Mucosa of descending colon (tissue), 3 donors: ENCODE data around the gene KRTAP21-2. TPM values are rescaled to one million over a fixed set of nuclear protein-coding genes. Genes with fewer than 3 reads are reported as not detected.
"Not testable (repeated sequence)": the region's sequence is repeated elsewhere in the genome, so short reads cannot be mapped to it uniquely, and the experiment has no call there.

Experiments
- ATAC-seq: fragments of 200-7000 bp; cut with Tn5 transposase; one replicate; pipeline ENCODE4 v1.9.1; 2020; ENCODE audit warnings: mild to moderate bottlenecking, moderate library complexity
- DNase-seq, 3 donors: peaks; one replicate each; pipeline ENCODE4 v3.0.0-alpha.2; 2020
- H3K36me3 ChIP-seq: fragments of 200-600 bp; one replicate; pipeline ENCODE4 v1.8.0; 2021; ENCODE audit warnings: low read depth, mild to moderate bottlenecking
- H3K4me1 ChIP-seq: fragments of 200-600 bp; one replicate; pipeline ENCODE4 v1.8.0; 2021; ENCODE audit warnings: low read depth, mild to moderate bottlenecking
- H3K4me3 ChIP-seq: fragments of 200-600 bp; one replicate; pipeline ENCODE4 v1.8.0; 2021; ENCODE audit warnings: mild to moderate bottlenecking
- H3K9me3 ChIP-seq: fragments of 200-600 bp; one replicate; pipeline ENCODE4 v1.8.0; 2021; ENCODE audit warnings: mild to moderate bottlenecking
- intact Hi-C, 2 donors: fragments of 100-400 bp; cut with DNase I in 1 of 2; cut with micrococcal nuclease in 1 of 2; formaldehyde crosslinking; loops; one replicate each; pipeline versions ENCODE4 v1.11.0 to v1.11.1; 2022; cut with DNase I, micrococcal nuclease
- total RNA-seq, 3 donors: library from RNA; stranded (reverse); fragmentation: NEBNext Ultra II Directional in 2 of 3; extraction: Animal tissue kit (Norgen Biotek cat#: 25700) in 2 of 3; gene quantifications; one replicate each; pipeline versions ENCODE4 v1.2.1 to v1.2.4, GENCODE V29; 2021 to 2023
- TF ChIP-seq, protein P1 (sequence below): fragments of 200-600 bp; IDR thresholded peaks from one replicate; pipeline ENCODE4 v1.8.0; 2022; ENCODE audit warnings: antibody characterized with exemption, mild to moderate bottlenecking
- donor health status: DM: no; HTN: no; CAD: no; lungs with moderate emphysema.
- donor health status: DM: no; HTN: no; CAD: no.
- donor health status: DM: no; HTN: yes; CAD: no.

The KRTAP21-2 gene
- total RNA-seq, 3 donors from 2014 or later = not detected

DNA sequence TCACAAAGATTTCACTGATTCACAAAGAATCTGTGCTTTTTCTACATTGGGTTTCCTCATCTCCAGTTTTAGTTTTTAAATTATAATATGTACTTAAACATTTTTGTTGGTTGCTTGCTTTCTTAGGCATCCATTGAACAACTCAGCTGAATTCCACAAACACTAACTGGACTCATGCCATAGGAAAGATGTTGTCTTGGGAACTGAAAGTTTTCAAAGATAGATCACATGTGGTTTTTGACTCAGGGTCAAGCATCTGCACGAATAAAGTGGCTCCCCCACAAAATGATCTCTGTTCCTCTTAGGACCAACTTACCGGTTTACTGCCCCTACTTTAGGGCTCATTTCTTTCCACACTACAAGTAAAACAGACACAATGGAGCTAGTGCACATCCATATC lies 11.2 kb upstream of the KRTAP21-2 start:
- Histone ChIP-seq H3K36me3 (no peaks in the 10 kb centered on the region), H3K4me3 (no peak overlapping the region), H3K4me1 (no peaks in the 10 kb centered on the region), H3K9me3 (peaks cover 44% of the 10 kb centered on the region)
- TF ChIP-seq, protein P1, sequence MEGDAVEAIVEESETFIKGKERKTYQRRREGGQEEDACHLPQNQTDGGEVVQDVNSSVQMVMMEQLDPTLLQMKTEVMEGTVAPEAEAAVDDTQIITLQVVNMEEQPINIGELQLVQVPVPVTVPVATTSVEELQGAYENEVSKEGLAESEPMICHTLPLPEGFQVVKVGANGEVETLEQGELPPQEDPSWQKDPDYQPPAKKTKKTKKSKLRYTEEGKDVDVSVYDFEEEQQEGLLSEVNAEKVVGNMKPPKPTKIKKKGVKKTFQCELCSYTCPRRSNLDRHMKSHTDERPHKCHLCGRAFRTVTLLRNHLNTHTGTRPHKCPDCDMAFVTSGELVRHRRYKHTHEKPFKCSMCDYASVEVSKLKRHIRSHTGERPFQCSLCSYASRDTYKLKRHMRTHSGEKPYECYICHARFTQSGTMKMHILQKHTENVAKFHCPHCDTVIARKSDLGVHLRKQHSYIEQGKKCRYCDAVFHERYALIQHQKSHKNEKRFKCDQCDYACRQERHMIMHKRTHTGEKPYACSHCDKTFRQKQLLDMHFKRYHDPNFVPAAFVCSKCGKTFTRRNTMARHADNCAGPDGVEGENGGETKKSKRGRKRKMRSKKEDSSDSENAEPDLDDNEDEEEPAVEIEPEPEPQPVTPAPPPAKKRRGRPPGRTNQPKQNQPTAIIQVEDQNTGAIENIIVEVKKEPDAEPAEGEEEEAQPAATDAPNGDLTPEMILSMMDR = no peak
- intact Hi-C loops = no loop called here
- ATAC-seq = no peak
- no peak for DNase-seq

DNA sequence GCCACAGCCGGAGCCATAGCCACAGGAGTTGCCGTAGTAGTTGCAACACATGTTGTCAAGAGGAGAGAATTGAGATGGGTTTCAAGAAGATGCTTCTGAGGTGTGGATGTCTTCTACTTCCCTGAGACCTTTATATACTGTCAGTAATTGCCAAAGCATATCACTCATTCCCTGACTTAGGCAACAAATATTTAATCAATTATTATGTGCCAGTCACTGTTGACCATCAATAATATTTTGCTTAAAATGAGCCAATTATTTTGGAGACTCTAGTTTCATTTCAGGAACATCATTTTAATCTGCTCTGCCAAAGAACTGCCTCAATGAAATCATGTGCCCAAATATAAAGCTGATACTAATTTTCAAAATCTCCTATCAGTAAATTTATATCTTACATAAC lies 8.3 kb upstream of the KRTAP21-2 start, which contains the start of gene KRTAP21-1:
Gene KRTAP21-1 (minus strand): TSS at position 101 of the 400 bp plus-strand sequence. CDS start 50 bp downstream, at position 51.
- H3K4me1 ChIP-seq, H3K36me3 ChIP-seq, DNase-seq, H3K4me3 ChIP-seq, ATAC-seq, intact Hi-C loops: not testable (repeated sequence)
- peaks cover 44% of the 10 kb centered on the region for H3K9me3 ChIP-seq

DNA sequence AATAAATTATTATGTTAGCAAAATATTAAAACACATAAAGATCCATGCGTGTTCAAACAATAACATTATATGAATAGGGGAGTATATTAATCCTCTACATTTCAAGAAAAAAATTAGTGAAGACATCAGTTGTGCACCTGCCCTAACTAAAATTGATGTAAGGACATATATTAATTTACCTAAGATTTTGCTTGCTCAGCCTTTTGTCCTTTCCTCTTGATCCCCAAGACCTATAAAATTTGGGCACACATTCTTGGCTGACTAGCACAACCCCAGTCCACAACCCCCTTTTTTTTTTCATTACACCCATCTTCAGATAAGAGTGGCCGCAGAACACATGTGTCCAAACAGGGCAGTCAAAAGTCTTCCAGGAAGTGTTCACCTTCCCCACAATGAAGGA lies 6.6 kb downstream of the KRTAP21-2 start:
- H3K36me3 ChIP-seq = no peaks in the 10 kb centered on the region
- TF ChIP-seq, protein P1 = no peak
- DNase-seq = no peak
- no peaks in the 10 kb centered on the region for H3K4me1 ChIP-seq
- H3K4me3 ChIP-seq = no peak overlapping the region
- intact Hi-C loops = no loop called here
- H3K9me3 ChIP-seq = peaks cover 50% of the 10 kb centered on the region
- ATAC-seq = no peak

DNA sequence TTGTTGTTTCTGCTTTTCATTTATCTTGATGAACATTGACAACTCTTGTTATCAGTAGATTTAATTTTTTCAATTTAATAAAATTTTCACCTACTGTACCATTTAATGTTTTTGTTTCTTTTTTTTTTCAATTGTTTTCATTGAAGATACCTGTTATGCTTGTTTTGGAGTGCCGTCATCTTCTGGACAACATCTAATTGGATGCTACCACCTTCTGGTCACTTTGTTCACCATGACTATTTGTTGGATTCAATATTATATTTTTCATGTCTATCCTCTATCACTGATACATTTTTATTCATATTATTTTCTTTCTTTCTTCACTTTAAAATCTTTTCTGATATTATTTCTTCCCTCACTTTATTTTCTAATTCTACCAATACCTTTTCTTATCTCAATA lies 14.0 kb downstream of the KRTAP21-2 start:
- Histone ChIP-seq H3K4me1 (no peaks in the 10 kb centered on the region), H3K9me3 (peaks cover 40% of the 10 kb centered on the region), H3K4me3 (no peak overlapping the region), H3K36me3 (no peaks in the 10 kb centered on the region)
- no peak for ATAC-seq
- TF ChIP-seq, protein P1 = no peak
- intact Hi-C loops = no loop called here
- no peak for DNase-seq

DNA sequence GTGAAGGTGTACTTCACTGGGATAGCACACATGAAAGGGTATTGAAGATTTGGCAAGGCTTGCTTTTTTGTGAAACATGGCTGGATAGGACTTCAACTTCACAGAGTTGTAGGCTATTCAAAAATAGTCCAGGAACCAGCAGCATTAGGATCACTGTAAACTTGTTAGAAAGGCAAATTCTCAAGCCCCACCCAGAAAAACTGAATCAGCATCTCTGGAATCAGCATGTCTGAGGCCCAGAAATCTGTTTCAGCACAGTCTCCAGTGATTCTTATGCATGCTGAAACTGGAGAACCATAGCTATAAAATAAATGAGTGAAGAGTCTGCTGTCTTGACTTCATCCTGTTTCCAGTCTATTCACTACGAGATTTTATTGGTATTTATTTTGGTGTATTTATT lies 20.3 kb downstream of the KRTAP21-2 start:
- Histone ChIP-seq H3K36me3 (no peaks in the 10 kb centered on the region), H3K9me3 (peaks cover 65% of the 10 kb centered on the region), H3K4me1 (no peaks in the 10 kb centered on the region), H3K4me3 (no peak overlapping the region)
- intact Hi-C loops = no loop called here
- TF ChIP-seq, protein P1 = no peak
- no peak for ATAC-seq
- DNase-seq = no peak

DNA sequence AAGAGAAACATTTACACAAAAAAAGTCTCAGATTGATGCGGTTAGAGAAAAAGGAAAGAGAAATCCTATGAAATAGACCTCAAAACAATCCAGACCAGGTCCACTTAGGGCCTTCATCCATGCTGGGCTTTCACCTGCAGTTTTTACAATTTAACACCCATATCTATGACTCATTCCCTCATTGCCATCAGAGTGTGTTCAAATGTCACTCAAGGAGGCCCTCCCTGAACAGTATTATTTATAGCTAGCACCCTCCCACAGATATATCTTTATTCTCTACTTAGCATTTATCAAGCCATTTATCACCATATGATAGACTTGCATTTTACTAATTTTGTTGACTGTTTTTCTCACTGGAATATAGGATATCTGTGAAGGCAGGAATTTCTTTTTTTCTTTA lies 27.7 kb downstream of the KRTAP21-2 start:
- H3K36me3 ChIP-seq = no peaks in the 10 kb centered on the region
- TF ChIP-seq, protein P1 = no peak
- no peak overlapping the region for H3K4me3 ChIP-seq
- DNase-seq (no peak), ATAC-seq (no peak)
- intact Hi-C loops = no loop called here
- peaks cover 52% of the 10 kb centered on the region for H3K9me3 ChIP-seq
- no peaks in the 10 kb centered on the region for H3K4me1 ChIP-seq
